NB4 (cell line): ENCODE data around the gene DUT.
A peak's percentile ranks its signal among the peaks of the same experiment; 100 is the strongest.

Source experiments
- DNase-seq: peaks from one replicate; pipeline ENCODE4 v3.0.0; 2010; ENCODE audit warnings: low read depth
- H3K4me3 ChIP-seq: one replicate; pipeline ENCODE4 v1.5.1; 2011; ENCODE audit warnings: mild to moderate bottlenecking, low read depth, low read length, moderate library complexity
- MAX ChIP-seq: IDR thresholded peaks from 2 replicates; pipeline ENCODE4 v1.6.1; 2011; ENCODE audit warnings: low read depth, low read length
- MYC ChIP-seq: IDR thresholded peaks from 2 replicates; pipeline ENCODE4 v1.6.1; 2011; ENCODE audit warnings: low read depth, low read length
- POLR2A ChIP-seq: IDR thresholded peaks from 2 replicates; pipeline ENCODE4 v1.6.1; 2011; ENCODE audit warnings: mild to moderate bottlenecking; ENCODE audit not compliant: insufficient read length; ENCODE audit errors: extremely low read depth
- TF ChIP-seq, protein P1 (sequence below): IDR thresholded peaks from one replicate; pipeline ENCODE4 v1.5.1; 2012; ENCODE audit warnings: low read depth, low read length

The DUT gene

GRCh38 chr15:48340111-48340510, 8.9 kb downstream of the DUT start:
- TF ChIP-seq POLR2A, result no peak
- no peak for TF ChIP-seq MYC
- TF ChIP-seq, protein P1, sequence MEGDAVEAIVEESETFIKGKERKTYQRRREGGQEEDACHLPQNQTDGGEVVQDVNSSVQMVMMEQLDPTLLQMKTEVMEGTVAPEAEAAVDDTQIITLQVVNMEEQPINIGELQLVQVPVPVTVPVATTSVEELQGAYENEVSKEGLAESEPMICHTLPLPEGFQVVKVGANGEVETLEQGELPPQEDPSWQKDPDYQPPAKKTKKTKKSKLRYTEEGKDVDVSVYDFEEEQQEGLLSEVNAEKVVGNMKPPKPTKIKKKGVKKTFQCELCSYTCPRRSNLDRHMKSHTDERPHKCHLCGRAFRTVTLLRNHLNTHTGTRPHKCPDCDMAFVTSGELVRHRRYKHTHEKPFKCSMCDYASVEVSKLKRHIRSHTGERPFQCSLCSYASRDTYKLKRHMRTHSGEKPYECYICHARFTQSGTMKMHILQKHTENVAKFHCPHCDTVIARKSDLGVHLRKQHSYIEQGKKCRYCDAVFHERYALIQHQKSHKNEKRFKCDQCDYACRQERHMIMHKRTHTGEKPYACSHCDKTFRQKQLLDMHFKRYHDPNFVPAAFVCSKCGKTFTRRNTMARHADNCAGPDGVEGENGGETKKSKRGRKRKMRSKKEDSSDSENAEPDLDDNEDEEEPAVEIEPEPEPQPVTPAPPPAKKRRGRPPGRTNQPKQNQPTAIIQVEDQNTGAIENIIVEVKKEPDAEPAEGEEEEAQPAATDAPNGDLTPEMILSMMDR, result no peak
- no peak for TF ChIP-seq MAX

GRCh38 chr15:48343865-48344264, 12.6 kb downstream of the DUT start:
- no peak for DNase-seq
- no peak for TF ChIP-seq MYC
- no peak for TF ChIP-seq POLR2A
- TF ChIP-seq, protein P1, result no peak
- TF ChIP-seq MAX, result no peak
- no peak overlapping the region for H3K4me3 ChIP-seq

More at GRCh38 chr15:48340111-48340510, 8.9 kb downstream of the DUT start:
- H3K4me3 ChIP-seq, result no peak overlapping the region
- no peak for DNase-seq

DNA sequence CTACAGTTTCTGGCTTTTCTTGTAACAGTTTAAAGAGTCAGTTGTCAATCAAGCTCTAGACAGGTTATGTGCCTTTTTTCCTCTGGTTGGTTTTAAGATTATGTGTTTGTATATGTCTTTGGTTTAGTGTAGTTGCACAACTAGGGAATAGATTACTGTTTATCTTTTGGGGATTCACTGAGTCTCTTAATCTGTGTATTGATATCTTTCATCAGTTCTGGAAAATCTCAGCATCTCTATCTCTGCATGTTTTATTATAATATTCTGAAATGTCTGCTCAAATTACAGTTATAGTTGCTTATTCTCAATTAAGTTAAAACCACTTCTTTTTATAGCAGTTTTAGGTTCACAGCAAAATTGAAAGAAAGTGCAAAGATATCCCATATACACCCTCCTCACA, 14.3 kb downstream of the DUT start:
- DNase-seq, result no peak
- no peak for TF ChIP-seq MAX
- TF ChIP-seq, protein P1, result no peak
- TF ChIP-seq POLR2A, result no peak
- no peak for TF ChIP-seq MYC
- H3K4me3 ChIP-seq, result no peak overlapping the region

DNA sequence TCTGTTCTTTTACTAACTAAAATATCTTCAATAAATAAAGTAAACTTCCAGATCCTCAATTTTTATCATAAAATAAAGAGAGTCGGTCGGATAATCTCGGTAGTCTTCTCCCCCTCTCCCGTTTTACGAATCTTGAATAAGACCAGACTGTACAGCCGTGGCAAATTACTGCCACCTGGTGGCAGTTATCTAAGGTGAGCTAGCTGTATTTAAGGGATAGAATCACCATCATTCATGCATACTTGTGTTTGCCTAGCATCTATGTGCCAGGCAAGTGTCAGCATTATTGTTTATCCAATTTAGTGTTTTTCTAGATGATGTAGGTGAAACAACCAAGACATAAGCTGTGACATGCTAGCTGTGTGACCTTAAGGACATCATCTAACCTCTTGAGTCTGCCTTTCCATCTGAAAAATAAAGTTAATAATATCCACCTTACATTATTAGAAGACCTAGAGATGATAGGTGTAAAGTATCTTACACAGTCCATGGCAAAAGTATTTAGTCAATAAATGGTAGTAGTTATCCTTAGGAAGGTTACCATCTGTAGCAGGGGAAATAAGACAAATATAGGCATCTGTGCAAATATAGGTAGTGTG, 21.3 kb downstream of the DUT start:
- peak; percentile 73 for DNase-seq
- H3K4me3 ChIP-seq, result no peak overlapping the region

GRCh38 chr15:48354694-48355303, 23.6 kb downstream of the DUT start:
- DNase-seq, result no peak
- H3K4me3 ChIP-seq, result no peak overlapping the region
- TF ChIP-seq MAX (no peak), MYC (no peak), POLR2A (no peak)
- TF ChIP-seq, protein P1, result no peak

More for the DNA sequence above, 21.3 kb downstream of the DUT start:
- TF ChIP-seq MYC (no peak), POLR2A (no peak), MAX (no peak)
- TF ChIP-seq, protein P1, result peak; percentile 78
